Kidney epithelial cell (primary cell): ENCODE results near the gene GSTK1. TPM values are rescaled to one million over a fixed set of nuclear protein-coding genes. Genes with fewer than 3 reads are reported as not detected.

ENCODE experiments used
- total RNA-seq: library from RNA; depleted of rRNA; stranded (reverse); fragments of >200 nt; gene quantifications from 2 replicates; pipeline ENCODE4 v1.2.3, GENCODE V29; 2015

The GSTK1 gene
- total RNA-seq, 1 donor from 2014 or later = 139 TPM

Other genes starting within 250 kb of the GSTK1 start
- not detected in 2 replicates for gene OR9A2, start 236.3 kb upstream of the GSTK1 start, total RNA-seq
- not detected in 2 replicates for gene OR6V1, start 211.1 kb upstream of the GSTK1 start, total RNA-seq
- not detected in 2 replicates for gene PIP, start 131.4 kb upstream of the GSTK1 start, total RNA-seq
- gene TAS2R39, start 80.0 kb upstream of the GSTK1 start, total RNA-seq = not detected in 2 replicates
- not detected in 2 replicates for gene TAS2R40, start 41.4 kb upstream of the GSTK1 start, total RNA-seq
- gene TMEM139, start 21.5 kb downstream of the GSTK1 start, total RNA-seq = 11.9 and 20.5 TPM in 2 replicates
- 24.6 and 26.9 TPM in 2 replicates for gene CASP2, start 24.9 kb downstream of the GSTK1 start, total RNA-seq
- not detected in 2 replicates for gene CLCN1, start 52.7 kb downstream of the GSTK1 start, total RNA-seq
- gene FAM131B, start 99.3 kb downstream of the GSTK1 start, total RNA-seq = 1.0 and 1.3 TPM in 2 replicates
- 162 and 218 TPM in 2 replicates for gene ZYX, start 117.9 kb downstream of the GSTK1 start, total RNA-seq
- 7.9 and 27.5 TPM in 2 replicates for gene EPHA1, start 145.4 kb downstream of the GSTK1 start, total RNA-seq
- gene TAS2R60, start 180.0 kb downstream of the GSTK1 start, total RNA-seq = not detected in 2 replicates
- gene TAS2R41, start 214.4 kb downstream of the GSTK1 start, total RNA-seq = not detected in 2 replicates